DND-41 (cell line): Measurements from ENCODE around the gene LDAF1.

Source experiments
- EZH2 ChIP-seq: IDR thresholded peaks from 3 replicates; pipeline ENCODE4 v1.6.1; 2012; ENCODE audit warnings: borderline replicate concordance, low read depth, mild to moderate bottlenecking, moderate library complexity, low read length, inconsistent platforms; ENCODE audit not compliant: severe bottlenecking
- TF ChIP-seq, protein P1 (sequence below): IDR thresholded peaks from 2 replicates; pipeline ENCODE4 v1.5.1; 2012; ENCODE audit warnings: borderline replicate concordance, low read length, moderate library complexity, mild to moderate bottlenecking; ENCODE audit not compliant: poor library complexity, severe bottlenecking; ENCODE audit errors: extremely low read depth

GRCh38 chr16:21166561-21166961, 8.1 kb downstream of the LDAF1 start:
- TF ChIP-seq, protein P1, sequence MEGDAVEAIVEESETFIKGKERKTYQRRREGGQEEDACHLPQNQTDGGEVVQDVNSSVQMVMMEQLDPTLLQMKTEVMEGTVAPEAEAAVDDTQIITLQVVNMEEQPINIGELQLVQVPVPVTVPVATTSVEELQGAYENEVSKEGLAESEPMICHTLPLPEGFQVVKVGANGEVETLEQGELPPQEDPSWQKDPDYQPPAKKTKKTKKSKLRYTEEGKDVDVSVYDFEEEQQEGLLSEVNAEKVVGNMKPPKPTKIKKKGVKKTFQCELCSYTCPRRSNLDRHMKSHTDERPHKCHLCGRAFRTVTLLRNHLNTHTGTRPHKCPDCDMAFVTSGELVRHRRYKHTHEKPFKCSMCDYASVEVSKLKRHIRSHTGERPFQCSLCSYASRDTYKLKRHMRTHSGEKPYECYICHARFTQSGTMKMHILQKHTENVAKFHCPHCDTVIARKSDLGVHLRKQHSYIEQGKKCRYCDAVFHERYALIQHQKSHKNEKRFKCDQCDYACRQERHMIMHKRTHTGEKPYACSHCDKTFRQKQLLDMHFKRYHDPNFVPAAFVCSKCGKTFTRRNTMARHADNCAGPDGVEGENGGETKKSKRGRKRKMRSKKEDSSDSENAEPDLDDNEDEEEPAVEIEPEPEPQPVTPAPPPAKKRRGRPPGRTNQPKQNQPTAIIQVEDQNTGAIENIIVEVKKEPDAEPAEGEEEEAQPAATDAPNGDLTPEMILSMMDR = no peak
- no peak for TF ChIP-seq EZH2
